ENCODE results near the gene ASGR1.
"Not testable (repeated sequence)": the region's sequence is repeated elsewhere in the genome, so short reads cannot be mapped to it uniquely, and the experiment has no call there.

The ASGR1 gene

GRCh38 chr17:7168841-7169564 is 10.2 kb downstream of the ASGR1 start:
- H3K27ac ChIP-seq (ENCODE audit: poor library complexity, severe bottlenecking); DNase-seq (ENCODE audit: low spot score); H3K4me1 ChIP-seq (ENCODE audit: insufficient read depth, poor library complexity, severe bottlenecking); H3K27me3 ChIP-seq (ENCODE audit: insufficient read depth, poor library complexity, severe bottlenecking); ATAC-seq (ENCODE audit: low read depth); H3K9me3 ChIP-seq (ENCODE audit: severe bottlenecking); H3K36me3 ChIP-seq (ENCODE audit: low read depth); H3K4me3 ChIP-seq (ENCODE audit: severe bottlenecking): not testable (repeated sequence)

GRCh38 chr17:7167832-7168231 is 11.3 kb downstream of the ASGR1 start:
- Histone ChIP-seq H3K9me3 (ENCODE audit: severe bottlenecking) (peaks cover 3% of the 10 kb centered on the region), H3K4me1 (ENCODE audit: insufficient read depth, poor library complexity, severe bottlenecking) (no peaks in the 10 kb centered on the region), H3K27ac (ENCODE audit: poor library complexity, severe bottlenecking) (no peak overlapping the region), H3K27me3 (ENCODE audit: insufficient read depth, poor library complexity, severe bottlenecking) (no peaks in the 10 kb centered on the region), H3K4me3 (ENCODE audit: severe bottlenecking) (no peak overlapping the region), H3K36me3 (ENCODE audit: low read depth) (no peaks in the 10 kb centered on the region)
- DNase-seq (ENCODE audit: low spot score) (no peak), ATAC-seq (ENCODE audit: low read depth) (no peak)
- TF ChIP-seq CTCF (IDR thresholded peaks at IDR 0.05; ENCODE audit: poor library complexity, severe bottlenecking) = no peak

GRCh38 chr17:7166873-7167272 is 12.3 kb downstream of the ASGR1 start:
- H3K4me3 ChIP-seq (ENCODE audit: severe bottlenecking) = no peak overlapping the region
- H3K4me1 ChIP-seq (ENCODE audit: insufficient read depth, poor library complexity, severe bottlenecking) = no peaks in the 10 kb centered on the region
- H3K27ac ChIP-seq (ENCODE audit: poor library complexity, severe bottlenecking) = no peak overlapping the region
- H3K9me3 ChIP-seq (ENCODE audit: severe bottlenecking) = peaks cover 3% of the 10 kb centered on the region
- TF ChIP-seq CTCF (IDR thresholded peaks at IDR 0.05; ENCODE audit: poor library complexity, severe bottlenecking) = no peak
- DNase-seq (ENCODE audit: low spot score) (no peak), ATAC-seq (ENCODE audit: low read depth) (no peak)
- H3K36me3 ChIP-seq (ENCODE audit: low read depth) = no peaks in the 10 kb centered on the region
- no peaks in the 10 kb centered on the region for H3K27me3 ChIP-seq (ENCODE audit: insufficient read depth, poor library complexity, severe bottlenecking)

- H3K36me3 ChIP-seq (ENCODE audit: low read depth); DNase-seq (ENCODE audit: low spot score); H3K4me3 ChIP-seq (ENCODE audit: severe bottlenecking); H3K27ac ChIP-seq (ENCODE audit: poor library complexity, severe bottlenecking); H3K4me1 ChIP-seq (ENCODE audit: insufficient read depth, poor library complexity, severe bottlenecking); H3K27me3 ChIP-seq (ENCODE audit: insufficient read depth, poor library complexity, severe bottlenecking); H3K9me3 ChIP-seq (ENCODE audit: severe bottlenecking); ATAC-seq (ENCODE audit: low read depth): not testable (repeated sequence)
These were observed 19.6 kb downstream of the ASGR1 start for GRCh38 chr17:7159571-7159970.

- H3K4me1 ChIP-seq (ENCODE audit: insufficient read depth, poor library complexity, severe bottlenecking); ATAC-seq (ENCODE audit: low read depth); DNase-seq (ENCODE audit: low spot score); H3K27me3 ChIP-seq (ENCODE audit: insufficient read depth, poor library complexity, severe bottlenecking); H3K9me3 ChIP-seq (ENCODE audit: severe bottlenecking); H3K4me3 ChIP-seq (ENCODE audit: severe bottlenecking); H3K27ac ChIP-seq (ENCODE audit: poor library complexity, severe bottlenecking); H3K36me3 ChIP-seq (ENCODE audit: low read depth): not testable (repeated sequence)
These were observed 20.7 kb downstream of the ASGR1 start for GRCh38 chr17:7158424-7158823.

GRCh38 chr17:7156342-7156940 is 22.7 kb downstream of the ASGR1 start:
- no peak for TF ChIP-seq CTCF (IDR thresholded peaks at IDR 0.05; ENCODE audit: poor library complexity, severe bottlenecking)
- H3K27me3 ChIP-seq (ENCODE audit: insufficient read depth, poor library complexity, severe bottlenecking) = no peaks in the 10 kb centered on the region

More at GRCh38 chr17:7156342-7156940, 22.7 kb downstream of the ASGR1 start:
- no peaks in the 10 kb centered on the region for H3K36me3 ChIP-seq (ENCODE audit: low read depth)
- no peaks in the 10 kb centered on the region for H3K9me3 ChIP-seq (ENCODE audit: severe bottlenecking)
- ATAC-seq (ENCODE audit: low read depth) (no peak), DNase-seq (ENCODE audit: low spot score) (no peak)
- no peak overlapping the region for H3K4me3 ChIP-seq (ENCODE audit: severe bottlenecking)
- no peaks in the 10 kb centered on the region for H3K4me1 ChIP-seq (ENCODE audit: insufficient read depth, poor library complexity, severe bottlenecking)
- no peak overlapping the region for H3K27ac ChIP-seq (ENCODE audit: poor library complexity, severe bottlenecking)

Measured in RWPE2 (cell line).